Activated T-helper 2 cell treated with anti-CD3 and anti-CD28 coated beads, Interferon-gamma antibody, Interleukin-2, Interleukin-4, amounts not matched to agents 10 μg/mL and 5 μg/mL and 100 μg/mL, durations not matched to agents 14 hours and 24 hours and 36 hours (primary cell): ENCODE measurements around the gene IL17A. TPM values are rescaled to one million over a fixed set of nuclear protein-coding genes. Genes with fewer than 3 reads are reported as not detected.

ENCODE experiments used
- DNase-seq: peaks from one replicate; pipeline ENCODE4 v3.0.0; 2021; ENCODE audit warnings: low spot score
- H3K27ac Mint-ChIP-seq: one replicate; pipeline ENCODE4 v1.8.0; 2021; ENCODE audit warnings: mixed read lengths
- H3K27me3 Mint-ChIP-seq: one replicate; pipeline ENCODE4 v1.8.0; 2021; ENCODE audit warnings: low read depth, mixed read lengths
- H3K36me3 Mint-ChIP-seq: one replicate; pipeline ENCODE4 v1.8.0; 2021; ENCODE audit warnings: low read depth, mixed read lengths
- H3K4me1 Mint-ChIP-seq: one replicate; pipeline ENCODE4 v1.8.0; 2021; ENCODE audit warnings: low read depth, mixed read lengths
- H3K4me3 Mint-ChIP-seq: one replicate; pipeline ENCODE4 v1.8.0; 2021; ENCODE audit warnings: low read depth, mild to moderate bottlenecking, moderate library complexity, mixed read lengths
- H3K9me3 Mint-ChIP-seq: one replicate; pipeline ENCODE4 v1.8.0; 2021; ENCODE audit warnings: mixed read lengths
- intact Hi-C: fragments of 100-400 bp; cut with micrococcal nuclease; formaldehyde crosslinking; loops from one replicate; pipeline ENCODE4 v1.15.1; 2023
- total RNA-seq: library from RNA; stranded (reverse); gene quantifications from 2 replicates; pipeline ENCODE4 v1.2.3, GENCODE V29; 2022

Gene IL17A
- total RNA-seq, 1 donor from 2014 or later: 0.18 TPM

- no peak for DNase-seq
- Mint-ChIP-seq H3K9me3 (peaks cover 4% of the 10 kb centered on the region), H3K27me3 (peaks cover 42% of the 10 kb centered on the region), H3K4me3 (no peak overlapping the region), H3K36me3 (no peaks in the 10 kb centered on the region), H3K27ac (no peak overlapping the region), H3K4me1 (peaks cover 7% of the 10 kb centered on the region)
- intact Hi-C loops: no loop called here
Measured at GRCh38 chr6:52207066-52207465, 20.9 kb downstream of the IL17A start.

- Mint-ChIP-seq H3K9me3 (no peaks in the 10 kb centered on the region), H3K27ac (no peak overlapping the region), H3K27me3 (peaks cover 48% of the 10 kb centered on the region), H3K4me3 (no peak overlapping the region), H3K4me1 (peaks cover 12% of the 10 kb centered on the region), H3K36me3 (no peaks in the 10 kb centered on the region)
- no peak for DNase-seq
- intact Hi-C loops: no loop called here
Measured at GRCh38 chr6:52208612-52209011, 22.4 kb downstream of the IL17A start.

GRCh38 chr6:52209770-52210169 lies 23.6 kb downstream of the IL17A start:
- no peak overlapping the region for H3K27ac Mint-ChIP-seq
- H3K27me3 Mint-ChIP-seq: peaks cover 45% of the 10 kb centered on the region
- no peaks in the 10 kb centered on the region for H3K9me3 Mint-ChIP-seq
- DNase-seq: no peak
- no peaks in the 10 kb centered on the region for H3K36me3 Mint-ChIP-seq
- no peak overlapping the region for H3K4me3 Mint-ChIP-seq
- intact Hi-C loops: no loop called here
- peaks cover 12% of the 10 kb centered on the region for H3K4me1 Mint-ChIP-seq

DNA sequence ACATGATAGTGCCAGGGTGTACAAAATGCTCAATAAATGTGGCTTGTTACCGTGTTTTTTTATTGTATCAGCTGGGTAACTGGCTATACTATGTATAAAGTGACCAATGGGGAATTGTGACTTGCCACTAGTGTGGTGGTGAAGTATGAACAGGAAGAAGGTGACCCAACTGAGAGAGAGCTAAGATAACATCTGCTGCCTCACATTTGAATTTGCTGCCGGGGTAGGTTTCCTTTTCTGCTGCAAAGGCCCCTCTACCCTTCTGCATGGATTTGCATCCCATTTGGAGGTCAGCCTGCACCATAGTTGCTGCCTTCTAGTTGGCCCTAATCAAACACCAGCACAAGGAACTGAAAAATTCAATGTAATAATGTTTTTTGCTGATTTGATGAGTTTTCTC lies 24.1 kb downstream of the IL17A start:
- Mint-ChIP-seq H3K4me1 (peaks cover 12% of the 10 kb centered on the region), H3K4me3 (no peak overlapping the region), H3K36me3 (no peaks in the 10 kb centered on the region), H3K27me3 (peaks cover 45% of the 10 kb centered on the region), H3K27ac (no peak overlapping the region), H3K9me3 (no peaks in the 10 kb centered on the region)
- DNase-seq: no peak
- intact Hi-C loops: no loop called here

DNA sequence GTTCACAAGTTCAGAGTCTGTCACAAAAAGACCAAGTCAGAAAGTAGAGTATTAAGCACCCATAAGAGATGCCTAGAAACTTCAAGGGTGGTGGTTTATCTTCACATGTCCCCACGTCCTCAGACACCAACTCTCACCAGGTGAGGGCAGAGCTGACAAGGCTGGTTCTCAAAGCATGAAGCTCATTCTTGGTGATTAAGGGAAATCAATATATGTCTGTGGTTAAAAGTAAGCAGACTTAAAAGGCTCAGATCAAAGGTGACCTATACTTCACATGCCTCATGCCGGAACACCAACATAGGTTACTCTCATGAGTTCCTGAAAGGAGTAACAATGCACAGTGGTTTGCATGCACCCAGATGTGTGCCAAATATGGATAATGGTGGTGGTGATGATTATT lies 27.0 kb downstream of the IL17A start:
- intact Hi-C loops: no loop called here

GRCh38 chr6:52215787-52216186 lies 29.6 kb downstream of the IL17A start:
- H3K4me3 Mint-ChIP-seq: no peak overlapping the region
- peaks cover 8% of the 10 kb centered on the region for H3K4me1 Mint-ChIP-seq
- H3K27ac Mint-ChIP-seq: no peak overlapping the region
- intact Hi-C loops: no loop called here
- no peaks in the 10 kb centered on the region for H3K36me3 Mint-ChIP-seq
- no peaks in the 10 kb centered on the region for H3K9me3 Mint-ChIP-seq
- H3K27me3 Mint-ChIP-seq: peaks cover 40% of the 10 kb centered on the region
- no peak for DNase-seq

More for the DNA sequence above, 27.0 kb downstream of the IL17A start:
- Mint-ChIP-seq H3K27ac (no peak overlapping the region), H3K27me3 (peaks cover 37% of the 10 kb centered on the region), H3K4me3 (no peak overlapping the region), H3K4me1 (peaks cover 12% of the 10 kb centered on the region), H3K9me3 (no peaks in the 10 kb centered on the region), H3K36me3 (no peaks in the 10 kb centered on the region)
- no peak for DNase-seq

DNA sequence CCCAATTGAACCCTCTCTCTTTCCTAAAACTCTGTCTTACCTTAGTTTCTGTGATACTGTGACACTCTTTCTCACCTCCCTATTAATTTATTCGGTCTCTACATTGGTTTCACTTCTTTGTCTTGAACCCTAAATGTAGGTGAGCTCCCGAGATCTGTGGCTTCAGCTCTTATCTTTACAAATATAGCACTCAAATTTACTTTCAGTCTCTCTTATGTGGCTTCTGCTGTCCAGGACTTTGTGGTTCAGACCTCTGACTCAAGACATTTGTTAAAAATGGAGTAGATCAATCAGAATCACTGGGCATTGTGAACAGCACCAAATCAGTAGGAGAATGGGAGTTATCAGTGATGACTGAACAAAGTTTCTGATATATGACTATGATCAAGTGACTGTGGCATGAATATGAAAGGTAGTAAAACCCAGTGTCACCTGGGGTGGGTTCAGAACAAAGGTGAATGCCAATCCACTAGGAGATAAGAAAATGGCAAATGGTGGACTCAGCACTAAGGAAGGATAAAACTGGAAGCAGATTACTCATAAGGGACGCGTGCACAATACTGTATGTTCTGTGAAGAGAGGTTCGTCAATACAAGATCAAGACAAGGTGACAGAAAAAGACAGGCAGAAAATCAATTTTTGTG lies 30.9 kb downstream of the IL17A start:
- no peaks in the 10 kb centered on the region for H3K36me3 Mint-ChIP-seq
- intact Hi-C loops: no loop called here
- peaks cover 15% of the 10 kb centered on the region for H3K4me1 Mint-ChIP-seq
- H3K27me3 Mint-ChIP-seq: peaks cover 39% of the 10 kb centered on the region
- no peak overlapping the region for H3K4me3 Mint-ChIP-seq
- H3K9me3 Mint-ChIP-seq: no peaks in the 10 kb centered on the region
- no peak overlapping the region for H3K27ac Mint-ChIP-seq
- no peak for DNase-seq

DNA sequence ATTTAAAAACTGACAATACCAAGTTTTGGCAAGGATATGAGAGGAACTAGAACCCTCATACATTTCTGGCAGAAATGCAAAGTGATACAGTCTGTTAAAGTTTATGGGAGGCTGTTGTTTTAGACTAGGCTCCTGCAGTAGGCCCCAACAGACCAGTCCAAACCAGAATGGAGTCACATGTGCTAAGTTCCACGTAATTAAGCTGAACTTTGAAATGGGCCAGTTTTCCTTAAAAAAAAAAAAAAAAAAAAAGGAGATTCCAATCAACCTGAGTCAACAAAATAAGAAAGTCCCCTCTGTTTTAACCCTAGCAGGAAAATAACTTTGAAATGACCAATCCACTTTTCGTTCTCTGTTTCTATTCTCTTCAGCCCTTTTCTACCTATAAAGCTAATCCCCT lies 31.6 kb downstream of the IL17A start:
- no peak overlapping the region for H3K4me3 Mint-ChIP-seq
- H3K27me3 Mint-ChIP-seq: peaks cover 37% of the 10 kb centered on the region
- H3K36me3 Mint-ChIP-seq: no peaks in the 10 kb centered on the region
- H3K4me1 Mint-ChIP-seq: peaks cover 18% of the 10 kb centered on the region
- no peak overlapping the region for H3K27ac Mint-ChIP-seq
- no peak for DNase-seq
- intact Hi-C loops: no loop called here
- H3K9me3 Mint-ChIP-seq: no peaks in the 10 kb centered on the region

DNA sequence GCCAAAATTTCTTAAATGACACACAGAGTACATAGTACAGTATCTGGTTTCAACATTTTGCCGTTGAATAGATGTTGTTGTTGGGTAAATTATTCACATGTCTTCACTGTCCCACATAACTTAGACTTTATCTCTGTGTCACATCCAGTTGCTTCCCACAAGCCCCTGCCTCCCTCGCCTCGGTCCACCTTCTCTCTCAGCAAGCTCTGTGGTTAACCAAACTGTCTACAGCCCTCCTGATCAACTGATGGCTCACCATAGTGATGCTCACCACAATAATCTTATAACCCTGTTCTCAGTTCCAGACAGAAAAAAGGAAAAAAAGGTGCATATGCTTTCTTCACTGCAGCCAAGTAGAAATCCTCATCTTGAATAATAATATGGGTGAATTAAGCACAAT lies 35.1 kb downstream of the IL17A start:
- Mint-ChIP-seq H3K4me1 (peaks cover 19% of the 10 kb centered on the region), H3K36me3 (no peaks in the 10 kb centered on the region), H3K27ac (peak overlapping the region; percentile 6), H3K4me3 (no peak overlapping the region), H3K27me3 (peaks cover 62% of the 10 kb centered on the region), H3K9me3 (no peaks in the 10 kb centered on the region)
- intact Hi-C loops: loop anchor here (1.0 to 10.0 kb wide), 2 partner anchors 64 to 773 kb away; partner anchors contain the start of gene GSTA4
- DNase-seq: peak; percentile 36

- Mint-ChIP-seq H3K36me3 (no peaks in the 10 kb centered on the region), H3K4me1 (peaks cover 37% of the 10 kb centered on the region), H3K27ac (no peak overlapping the region), H3K9me3 (no peaks in the 10 kb centered on the region), H3K4me3 (no peak overlapping the region), H3K27me3 (peaks cover 60% of the 10 kb centered on the region)
- intact Hi-C loops: loop anchor here (1.0 to 10.0 kb wide), 5 partner anchors 28 to 767 kb away; partner anchors contain the start of genes GSTA4 and MCM3
- peak; percentile 71 for DNase-seq
Measured at GRCh38 chr6:52227495-52227894, 41.3 kb downstream of the IL17A start.

DNA sequence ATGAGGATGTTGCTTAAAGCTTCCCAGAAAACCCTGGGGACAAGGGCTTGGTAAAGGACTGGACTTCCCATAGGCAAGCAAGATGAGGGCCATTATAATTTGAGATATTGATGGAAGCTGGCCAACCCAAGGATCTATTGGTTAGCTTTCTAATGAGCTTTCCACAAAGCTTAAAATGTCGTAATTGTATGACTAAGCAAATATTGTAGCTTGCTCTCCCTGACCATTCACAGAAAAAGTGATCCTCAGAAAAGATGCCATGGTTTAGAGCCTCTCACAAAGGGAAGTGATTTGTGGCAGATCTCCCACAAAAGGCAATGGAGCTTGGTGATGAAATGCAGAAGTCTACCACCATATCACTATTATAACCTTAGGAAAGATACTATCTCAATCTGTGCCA lies 44.5 kb downstream of the IL17A start:
- H3K9me3 Mint-ChIP-seq: no peaks in the 10 kb centered on the region
- intact Hi-C loops: loop anchor here (10.0 kb wide), 1 partner anchor 166 kb away; no protein-coding TSS in a partner anchor
- peaks cover 37% of the 10 kb centered on the region for H3K4me1 Mint-ChIP-seq

GRCh38 chr6:52231406-52232127 lies 45.4 kb downstream of the IL17A start:
- Mint-ChIP-seq H3K4me1 (peaks cover 37% of the 10 kb centered on the region), H3K4me3 (no peak overlapping the region), H3K27ac (no peak overlapping the region), H3K27me3 (peaks cover 61% of the 10 kb centered on the region), H3K36me3 (no peaks in the 10 kb centered on the region), H3K9me3 (no peaks in the 10 kb centered on the region)
- intact Hi-C loops: loop anchor here (10.0 kb wide), 1 partner anchor 167 kb away; no protein-coding TSS in a partner anchor
- no peak for DNase-seq

More for the DNA sequence above, 44.5 kb downstream of the IL17A start:
- no peak for DNase-seq
- Mint-ChIP-seq H3K27ac (no peak overlapping the region), H3K36me3 (no peaks in the 10 kb centered on the region), H3K4me3 (no peak overlapping the region), H3K27me3 (peaks cover 59% of the 10 kb centered on the region)

GRCh38 chr6:52233005-52233404 lies 46.8 kb downstream of the IL17A start:
- intact Hi-C loops: loop anchor here (10.0 kb wide), 1 partner anchor 168 kb away; no protein-coding TSS in a partner anchor
- Mint-ChIP-seq H3K4me3 (no peak overlapping the region), H3K4me1 (peaks cover 24% of the 10 kb centered on the region), H3K36me3 (no peaks in the 10 kb centered on the region), H3K27me3 (peaks cover 71% of the 10 kb centered on the region), H3K9me3 (no peaks in the 10 kb centered on the region), H3K27ac (no peak overlapping the region)
- DNase-seq: no peak
